Common myeloid progenitor, CD34-positive (primary cell): ENCODE data around the gene CCDC106.

Experiments
- CTCF ChIA-PET: fragments of 350-600 bp; sonication (Branson Sonifier 250); formaldehyde crosslinking; loops from one replicate; lab custom pipeline; 2021; ENCODE audit warnings: antibody characterized with exemption; lab: Charles Lee
- POLR2A ChIA-PET: fragments of 350-600 bp; sonication (Branson Sonifier 250); formaldehyde crosslinking; loops from one replicate; lab custom pipeline; 2021; ENCODE audit warnings: antibody characterized with exemption; lab: Charles Lee
- DNase-seq, 3 donors: peaks; one replicate each; pipeline versions ENCODE4 v3.0.0 to v3.0.0-alpha.2; 2013
- H3K27ac ChIP-seq, 2 experiments: 1 replicate in 1 of 2; 2 replicates in 1 of 2; pipeline ENCODE4 v1.7.0; 2013; ENCODE audit warnings: inconsistent platforms in 2 of 2, low read length in 2 of 2, mild to moderate bottlenecking in 2 of 2, low read depth in 1 of 2, moderate library complexity in 1 of 2; ENCODE audit not compliant: severe bottlenecking in 2 of 2, insufficient read depth in 1 of 2, poor library complexity in 1 of 2
- H3K27me3 ChIP-seq, 5 experiments: replicated peaks in 2 of 5; 1 replicate in 3 of 5; 2 replicates in 2 of 5; pipeline versions ENCODE4 v1.6.1 to v1.7.0; 2013; ENCODE audit warnings: low read length in 4 of 5, mild to moderate bottlenecking in 2 of 5, moderate library complexity in 2 of 5, inconsistent platforms in 1 of 5; ENCODE audit not compliant: insufficient read depth in 5 of 5, control insufficient read depth in 4 of 5
- H3K36me3 ChIP-seq, 4 experiments: 1 replicate in 2 of 4; 2 replicates in 2 of 4; pipeline versions ENCODE4 v1.6.1 to v1.7.0; 2013; ENCODE audit warnings: low read length in 3 of 4, control low read depth in 1 of 4, mild to moderate bottlenecking in 1 of 4; ENCODE audit not compliant: control insufficient read depth in 4 of 4, insufficient read depth in 4 of 4
- H3K4me1 ChIP-seq, 4 experiments: 1 replicate in 3 of 4; 2 replicates in 1 of 4; pipeline versions ENCODE4 v1.6.1 to v1.7.1; 2013; ENCODE audit warnings: low read length in 3 of 4, mild to moderate bottlenecking in 3 of 4, control low read depth in 1 of 4, inconsistent platforms in 1 of 4, moderate library complexity in 1 of 4; ENCODE audit not compliant: control insufficient read depth in 4 of 4, insufficient read depth in 4 of 4; ENCODE audit errors: control extremely low read depth in 1 of 4
- H3K4me3 ChIP-seq, 7 experiments: 1 replicate in 4 of 7; 2 replicates in 3 of 7; pipeline versions ENCODE4 v1.5.1 to v1.7.0; 2013; ENCODE audit warnings: mild to moderate bottlenecking in 7 of 7, low read length in 6 of 7, moderate library complexity in 6 of 7, inconsistent platforms in 2 of 7, low read depth in 2 of 7, control low read depth in 1 of 7; ENCODE audit not compliant: insufficient read depth in 4 of 7, control insufficient read depth in 1 of 7; ENCODE audit errors: extremely low read depth in 1 of 7
- H3K9me3 ChIP-seq, 5 experiments: 1 replicate in 4 of 5; 2 replicates in 1 of 5; pipeline versions ENCODE4 v1.6.1 to v1.7.1; 2013; ENCODE audit warnings: low read length in 4 of 5, mild to moderate bottlenecking in 2 of 5, inconsistent platforms in 1 of 5, low read depth in 1 of 5, moderate library complexity in 1 of 5; ENCODE audit not compliant: control insufficient read depth in 4 of 5, insufficient read depth in 2 of 5; ENCODE audit errors: control extremely low read depth in 1 of 5
- WGBS: methylation state at CpG from one replicate; pipeline ENCODE4 v1.1.5; 2013; ENCODE audit not compliant: insufficient coverage; 5-methylcytosine and 5-hydroxymethylcytosine counted together

Gene CCDC106

GRCh38 chr19:55691561-55692481, 43.8 kb downstream of the CCDC106 start:
- POLR2A ChIA-PET, result no interaction called here
- CTCF ChIA-PET, result interaction anchor here (1.3 to 1.6 kb wide), 2 partner anchors 8 to 9 kb away, joined by 3 read pairs; no protein-coding TSS in a partner anchor
- 97% methylated on average over 26 of the region's 31 CpGs for WGBS
- no peak for DNase-seq
- Histone ChIP-seq H3K27ac (no peak overlapping the region), H3K4me1 (no peaks in the 10 kb centered on the region), H3K27me3 (no peaks in the 10 kb centered on the region), H3K9me3 (no peaks in the 10 kb centered on the region), H3K4me3 (no peak overlapping the region), H3K36me3 (peaks cover 4 to 97% (median 66%) of the 10 kb centered on the region in 4 experiments)

GRCh38 chr19:55692681-55693081, 44.7 kb downstream of the CCDC106 start:
- Histone ChIP-seq H3K4me3 (no peak overlapping the region), H3K27ac (no peak overlapping the region), H3K4me1 (no peaks in the 10 kb centered on the region), H3K36me3 (peaks cover 4 to 95% (median 67%) of the 10 kb centered on the region in 4 experiments), H3K27me3 (no peaks in the 10 kb centered on the region), H3K9me3 (no peaks in the 10 kb centered on the region)
- ChIA-PET POLR2A (no interaction called here), CTCF (interaction anchor here (1.6 kb wide), 1 partner anchor 9 kb away, joined by 3 read pairs; no protein-coding TSS in a partner anchor)
- 98% methylated on average over 17 of the region's 19 CpGs for WGBS
- no peak for DNase-seq

- CTCF ChIA-PET, result interaction anchor here (1.6 kb wide), 1 partner anchor 10 kb away, joined by 3 read pairs; no protein-coding TSS in a partner anchor
- Histone ChIP-seq H3K4me3 (no peak overlapping the region), H3K27ac (no peak overlapping the region), H3K36me3 (peaks cover 4 to 95% (median 68%) of the 10 kb centered on the region in 4 experiments), H3K9me3 (no peaks in the 10 kb centered on the region), H3K4me1 (no peaks in the 10 kb centered on the region), H3K27me3 (no peaks in the 10 kb centered on the region)
- POLR2A ChIA-PET, result no interaction called here
- DNase-seq, result no peak
- 97% methylated on average over 18 of the region's 20 CpGs for WGBS
These were observed 45.4 kb downstream of the CCDC106 start for GRCh38 chr19:55693336-55693974.

GRCh38 chr19:55694241-55694655, 46.2 kb downstream of the CCDC106 start:
- WGBS, result 97% methylated on average over 15 of the region's 15 CpGs

GRCh38 chr19:55694656-55695491, 46.9 kb downstream of the CCDC106 start:
- no peak for DNase-seq
- WGBS, result 94% methylated on average over 30 of the region's 37 CpGs
- Histone ChIP-seq H3K36me3 (peaks cover 2 to 86% (median 61%) of the 10 kb centered on the region in 4 experiments), H3K9me3 (no peaks in the 10 kb centered on the region), H3K27ac (no peak overlapping the region), H3K4me3 (no peak overlapping the region), H3K27me3 (no peaks in the 10 kb centered on the region), H3K4me1 (no peaks in the 10 kb centered on the region)
- CTCF ChIA-PET, result no interaction called here
- POLR2A ChIA-PET, result no interaction called here

More at GRCh38 chr19:55694241-55694655, 46.2 kb downstream of the CCDC106 start:
- H3K9me3 ChIP-seq, result no peaks in the 10 kb centered on the region
- no peak for DNase-seq
- H3K4me1 ChIP-seq, result no peaks in the 10 kb centered on the region
- peaks cover 4 to 90% (median 64%) of the 10 kb centered on the region in 4 experiments for H3K36me3 ChIP-seq
- ChIA-PET POLR2A (no interaction called here), CTCF (no interaction called here)
- no peak overlapping the region for H3K27ac ChIP-seq
- no peaks in the 10 kb centered on the region for H3K27me3 ChIP-seq
- no peak overlapping the region for H3K4me3 ChIP-seq

GRCh38 chr19:55695511-55696290, 47.7 kb downstream of the CCDC106 start:
- no peak for DNase-seq
- H3K27ac ChIP-seq, result no peak overlapping the region
- ChIA-PET POLR2A (interaction anchor here (0.6 kb wide), 1 partner anchor 14 kb away, joined by 11 read pairs; no protein-coding TSS in a partner anchor), CTCF (no interaction called here)
- H3K27me3 ChIP-seq, result no peaks in the 10 kb centered on the region
- WGBS, result 90% methylated on average over 14 of the region's 23 CpGs
- no peak overlapping the region for H3K4me3 ChIP-seq
- H3K36me3 ChIP-seq, result peaks cover 2 to 81% (median 54%) of the 10 kb centered on the region in 4 experiments
- no peaks in the 10 kb centered on the region for H3K9me3 ChIP-seq
- no peaks in the 10 kb centered on the region for H3K4me1 ChIP-seq
